ENCODE results near the gene CDK7.
"Not testable (repeated sequence)": the region's sequence is repeated elsewhere in the genome, so short reads cannot be mapped to it uniquely, and the experiment has no call there.

The CDK7 gene

GRCh38 chr5:69234457-69235268, at the start of gene CDK7:
Gene CDK7, plus strand, starts transcription at chr5:69234886. Its CDS starts 90 bp downstream, at chr5:69234976.
- peak; percentile 81 to 88 (median 86) for DNase-seq (ENCODE audit: low read depth in 4 of 4, low spot score in 1 of 4)

GRCh38 chr5:69187342-69187741, 47.3 kb upstream of the CDK7 start:
- DNase-seq (ENCODE audit: low read depth in 4 of 4, low spot score in 1 of 4), result no peak

- DNase-seq (ENCODE audit: low read depth in 4 of 4, low spot score in 1 of 4), result no peak
Measured at GRCh38 chr5:69188811-69189161, 45.9 kb upstream of the CDK7 start.

- DNase-seq (ENCODE audit: low read depth in 4 of 4, low spot score in 1 of 4), result peak; percentile 72 to 91 (median 86)
Measured at GRCh38 chr5:69189162-69190086, 45.3 kb upstream of the CDK7 start, which contains the start of gene CENPH. Gene CENPH, plus strand, starts transcription at chr5:69189583. Its CDS starts 52 bp downstream, at chr5:69189635.

- DNase-seq (ENCODE audit: low read depth in 4 of 4, low spot score in 1 of 4), result no peak
Measured at GRCh38 chr5:69202497-69202896, 32.2 kb upstream of the CDK7 start.

GRCh38 chr5:69206528-69207190, 28.0 kb upstream of the CDK7 start:
- no peak for DNase-seq (ENCODE audit: low read depth in 4 of 4, low spot score in 1 of 4)

GRCh38 chr5:69209602-69210001, 25.1 kb upstream of the CDK7 start:
- DNase-seq (ENCODE audit: low read depth in 4 of 4, low spot score in 1 of 4), result no peak

- no peak for DNase-seq (ENCODE audit: low read depth in 4 of 4, low spot score in 1 of 4)
Measured at GRCh38 chr5:69211200-69211599, 23.5 kb upstream of the CDK7 start.

- DNase-seq (ENCODE audit: low read depth in 4 of 4, low spot score in 1 of 4), result no peak
Measured at GRCh38 chr5:69212022-69212421, 22.7 kb upstream of the CDK7 start.

GRCh38 chr5:69213513-69214215, 21.0 kb upstream of the CDK7 start:
- DNase-seq (ENCODE audit: low read depth in 4 of 4, low spot score in 1 of 4), result no peak

GRCh38 chr5:69217151-69217511, 17.6 kb upstream of the CDK7 start:
- no peak for DNase-seq (ENCODE audit: low read depth in 4 of 4, low spot score in 1 of 4)

- peak; percentile 89 to 97 (median 89) for DNase-seq (ENCODE audit: low read depth in 4 of 4, low spot score in 1 of 4)
Measured at GRCh38 chr5:69217548-69218526, 16.8 kb upstream of the CDK7 start.

GRCh38 chr5:69219939-69220338, 14.7 kb upstream of the CDK7 start:
- no peak for DNase-seq (ENCODE audit: low read depth in 4 of 4, low spot score in 1 of 4)

- DNase-seq (ENCODE audit: low read depth in 4 of 4, low spot score in 1 of 4), result not testable (repeated sequence)
Measured at GRCh38 chr5:69220371-69220770, 14.3 kb upstream of the CDK7 start.

GRCh38 chr5:69220833-69221232, 13.9 kb upstream of the CDK7 start:
- not testable (repeated sequence) for DNase-seq (ENCODE audit: low read depth in 4 of 4, low spot score in 1 of 4)

- no peak for DNase-seq (ENCODE audit: low read depth in 4 of 4, low spot score in 1 of 4)
Measured at GRCh38 chr5:69224520-69224919, 10.2 kb upstream of the CDK7 start.

- DNase-seq (ENCODE audit: low read depth in 4 of 4, low spot score in 1 of 4), result no peak
Measured at GRCh38 chr5:69225860-69226259, 8.8 kb upstream of the CDK7 start.

GRCh38 chr5:69230181-69230580, 4.5 kb upstream of the CDK7 start:
- no peak for DNase-seq (ENCODE audit: low read depth in 4 of 4, low spot score in 1 of 4)

- no peak for DNase-seq (ENCODE audit: low read depth in 4 of 4, low spot score in 1 of 4)
Measured at GRCh38 chr5:69231281-69231680, 3.4 kb upstream of the CDK7 start.

GRCh38 chr5:69231851-69232250, 2.8 kb upstream of the CDK7 start:
- no peak for DNase-seq (ENCODE audit: low read depth in 4 of 4, low spot score in 1 of 4)
